HG03442 (cell line): Measurements from ENCODE around the gene KRT20.
"Not testable (repeated sequence)": the region's sequence is repeated elsewhere in the genome, so short reads cannot be mapped to it uniquely, and the experiment has no call there.

ENCODE experiments used
- ATAC-seq: cut with Tn5 transposase; IDR thresholded peaks from one replicate; pipeline ENCODE4 v1.9.1; 2021; ENCODE audit warnings: mild to moderate bottlenecking, moderate library complexity; ENCODE audit not compliant: unreplicated experiment

The KRT20 gene

GRCh38 chr17:40900809-40901356 is 15.8 kb upstream of the KRT20 start:
- no peak for ATAC-seq

GRCh38 chr17:40896916-40897455 is 11.9 kb upstream of the KRT20 start:
- no peak for ATAC-seq

- no peak for ATAC-seq
Measured at GRCh38 chr17:40895106-40895730, 10.2 kb upstream of the KRT20 start.

- ATAC-seq, result no peak
Measured at GRCh38 chr17:40888196-40888720, 3.2 kb upstream of the KRT20 start.

GRCh38 chr17:40886090-40886489 is 1.0 kb upstream of the KRT20 start:
- ATAC-seq, result no peak

- no peak for ATAC-seq
Measured at GRCh38 chr17:40883626-40884334, 1.3 kb downstream of the KRT20 start.

GRCh38 chr17:40883031-40883430 is 2.0 kb downstream of the KRT20 start:
- ATAC-seq, result no peak

- ATAC-seq, result no peak
Measured at GRCh38 chr17:40879026-40879425, 6.0 kb downstream of the KRT20 start.

GRCh38 chr17:40878044-40878443 is 7.0 kb downstream of the KRT20 start:
- no peak for ATAC-seq

- ATAC-seq, result no peak
Measured at GRCh38 chr17:40873801-40874200, 11.2 kb downstream of the KRT20 start.

- ATAC-seq, result no peak
Measured at GRCh38 chr17:40873255-40873654, 11.8 kb downstream of the KRT20 start.

GRCh38 chr17:40872416-40872815 is 12.6 kb downstream of the KRT20 start:
- ATAC-seq, result no peak

GRCh38 chr17:40871316-40871715 is 13.7 kb downstream of the KRT20 start:
- ATAC-seq, result no peak

- no peak for ATAC-seq
Measured at GRCh38 chr17:40870136-40870535, 14.9 kb downstream of the KRT20 start.

- no peak for ATAC-seq
Measured at GRCh38 chr17:40866838-40867237, 18.2 kb downstream of the KRT20 start, which contains the start of gene KRT12. Gene KRT12 (minus strand): TSS chr17:40867223. CDS start chr17:40867186, 37 bp downstream.

- ATAC-seq, result no peak
Measured at GRCh38 chr17:40864661-40865390, 20.2 kb downstream of the KRT20 start.

GRCh38 chr17:40862985-40863733 is 21.9 kb downstream of the KRT20 start:
- ATAC-seq, result no peak

GRCh38 chr17:40859536-40859935 is 25.5 kb downstream of the KRT20 start:
- no peak for ATAC-seq

GRCh38 chr17:40858667-40859066 is 26.4 kb downstream of the KRT20 start:
- ATAC-seq, result not testable (repeated sequence)

GRCh38 chr17:40857535-40857934 is 27.5 kb downstream of the KRT20 start:
- no peak for ATAC-seq
